GM12878 (cell line): ENCODE results near the gene GINS1. TPM values are rescaled to one million over a fixed set of nuclear protein-coding genes. Genes with fewer than 3 reads are reported as not detected.

Source experiments
- ATAC-seq: fragments of 200-7000 bp; cut with Tn5 transposase; 3 replicates; pipeline ENCODE4 v1.9.1; 2020; ENCODE audit warnings: mild to moderate bottlenecking, moderate library complexity
- BruUV-seq: library from RNA; stranded (reverse); fragments of 400-500 nt; replicated peaks from 2 replicates; lab custom pipeline; 2021; lab: Mats Ljungman, UMichigan
- CTCF ChIA-PET: fragments of 300-600 bp; sonication (Branson Sonifier 250); formaldehyde crosslinking; extraction: SDS; loops from one replicate; lab custom pipeline; 2021; ENCODE audit warnings: inconsistent platforms; lab: Yijun Ruan, JAX
- POLR2A ChIA-PET: fragments of 350-600 bp; formaldehyde crosslinking; extraction: SDS; loops from one replicate; lab custom pipeline; 2021; ENCODE audit warnings: inconsistent platforms; lab: Charles Lee
- RAD21 ChIA-PET: fragments of 300-600 bp; sonication (Branson Sonifier 250); formaldehyde crosslinking; loops from one replicate; lab custom pipeline; 2023; ENCODE audit warnings: antibody characterized with exemption; ENCODE audit not compliant: unreplicated experiment; lab: Charles Lee
- SMC1A ChIA-PET: fragments of 300-600 bp; sonication (Branson Sonifier 250); formaldehyde crosslinking; loops from one replicate; lab custom pipeline; 2023; ENCODE audit not compliant: unreplicated experiment, uncharacterized antibody; lab: Charles Lee
- DNase-seq: peaks from one replicate; pipeline ENCODE4 v3.0.0-alpha.2; 2011; ENCODE audit warnings: low read depth, low spot score
- FAIRE-seq: peaks from 3 replicates; lab custom pipeline; 2011; peaks lifted over from hg19 to GRCh38; lab: Jason Lieb, UNC
- H2AFZ ChIP-seq: 2 replicates; pipeline ENCODE4 v1.6.0; 2011; ENCODE audit warnings: low read depth, low read length, control low read depth; ENCODE audit not compliant: control insufficient read depth
- H3K27ac ChIP-seq: 2 replicates; pipeline ENCODE4 v1.5.1; 2011; ENCODE audit warnings: control low read depth; ENCODE audit not compliant: control insufficient read depth, insufficient read depth
- H3K27me3 ChIP-seq, 2 experiments: replicated peaks in 1 of 2; 2 replicates each; pipeline versions ENCODE4 v1.6.0 to v1.6.1; 2011; ENCODE audit warnings: low read length in 1 of 2; ENCODE audit not compliant: control insufficient read depth in 2 of 2, insufficient read depth in 2 of 2
- H3K36me3 ChIP-seq, 2 experiments: 2 replicates each; pipeline ENCODE4 v1.5.1; 2011; ENCODE audit warnings: low read length in 1 of 2; ENCODE audit not compliant: control insufficient read depth in 2 of 2, insufficient read depth in 2 of 2
- H3K4me1 ChIP-seq: 2 replicates; pipeline ENCODE4 v1.6.1; 2011; ENCODE audit warnings: mild to moderate bottlenecking, low read length, moderate library complexity, mixed read lengths; ENCODE audit not compliant: control insufficient read depth, insufficient read depth
- H3K4me2 ChIP-seq: 2 replicates; pipeline ENCODE4 v1.6.0; 2011; ENCODE audit warnings: control low read depth; ENCODE audit not compliant: control insufficient read depth, insufficient read depth
- H3K4me3 ChIP-seq: fragments of 200-600 bp; sonication (generic); 2 replicates; pipeline ENCODE4 v1.5.1; 2016
- H3K79me2 ChIP-seq: 2 replicates; pipeline ENCODE4 v1.6.0; 2011; ENCODE audit warnings: low read length; ENCODE audit not compliant: control insufficient read depth, insufficient read depth
- H3K9ac ChIP-seq: 2 replicates; pipeline ENCODE4 v1.8.0; 2011; ENCODE audit warnings: low read length, control low read depth, mixed read lengths; ENCODE audit not compliant: control insufficient read depth, insufficient read depth
- H3K9me3 ChIP-seq: replicated peaks from 3 replicates; pipeline ENCODE4 v1.5.1; 2011; ENCODE audit warnings: mild to moderate bottlenecking, low read length; ENCODE audit not compliant: control insufficient read depth, insufficient read depth
- H4K20me1 ChIP-seq: 2 replicates; pipeline ENCODE4 v1.6.0; 2011; ENCODE audit not compliant: control insufficient read depth, insufficient read depth
- E2F4 ChIP-seq: IDR thresholded peaks from 2 replicates; pipeline ENCODE4 v1.6.1; 2012; ENCODE audit warnings: low read depth, low read length, improper control_type of control experiment
- RUNX3 ChIP-seq: IDR thresholded peaks from 2 replicates; pipeline ENCODE4 v1.6.1; 2012; ENCODE audit warnings: low read length, inconsistent platforms
- TARDBP ChIP-seq: IDR thresholded peaks from 2 replicates; pipeline ENCODE4 v1.6.1; 2016; ENCODE audit warnings: borderline replicate concordance
- WGBS: methylation state at CpG from one replicate; pipeline ENCODE4 v1.1.6; 2016; ENCODE audit warnings: low lambda C conversion rate; ENCODE audit not compliant: insufficient replicate concordance, insufficient coverage; ENCODE audit errors: missing lambda C conversion rate; 5-methylcytosine and 5-hydroxymethylcytosine counted together
- in situ Hi-C: fragments of 300-500 bp; cut with MboI; formaldehyde crosslinking; loops from 9 replicates; pipeline ENCODE4 v1.14.3; 2018; ENCODE audit warnings: mixed read lengths
- intact Hi-C: fragments of 100-400 bp; cut with micrococcal nuclease; formaldehyde crosslinking; loops from one replicate; pipeline ENCODE4 v1.14.2; 2022; ENCODE audit not compliant: unreplicated experiment
- polyA plus RNA-seq, 11 experiments: library from polyadenylated mRNA; depleted of rRNA in 4 of 11; unstranded in 6 of 11; stranded (reverse) in 5 of 11; fragments of >200 nt; fragmentation: Nextera tagmentation in 4 of 11; fragmentation: Illumina TruSeq in 1 of 11; extraction: Ambion mirVana in 4 of 11; extraction: Trizol in 1 of 11; gene quantifications; 1 replicate in 1 of 11; 2 replicates in 10 of 11; pipeline versions ENCODE4 v1.2.1 to v1.2.3, GENCODE V29; 2011 to 2016; ENCODE audit warnings: inconsistent platforms in 2 of 11, missing spikeins in 2 of 11, low read depth in 1 of 11
- total RNA-seq, 4 experiments: library from RNA; depleted of rRNA in 3 of 4; stranded (reverse); fragments of >200 nt in 3 of 4; fragmentation: Illumina TruSeq in 1 of 4; extraction: Trizol in 1 of 4; gene quantifications; 2 replicates each; pipeline versions ENCODE4 v1.2.1 to v1.2.3, GENCODE V29; 2013 to 2021

Gene GINS1
- total and polyA plus RNA-seq, 10 of the 15 experiments (the other 5 are each of a cell fraction or from before 2014, with no cell fraction given): 13.0 to 44.6 (median 30.3) TPM

GRCh38 chr20:25495189-25495824 lies 87.8 kb downstream of the GINS1 start (continued):
- TF ChIP-seq E2F4: no peak
- TF ChIP-seq TARDBP: no peak

GRCh38 chr20:25496165-25496967 lies 88.9 kb downstream of the GINS1 start:
- POLR2A ChIA-PET: no interaction called here
- Histone ChIP-seq H3K27ac (no peak overlapping the region), H3K9me3 (no peaks in the 10 kb centered on the region), H3K79me2 (no peaks in the 10 kb centered on the region), H3K4me2 (no peak overlapping the region), H3K27me3 (no peaks in the 10 kb centered on the region), H3K4me1 (no peaks in the 10 kb centered on the region), H3K9ac (no peak overlapping the region), H3K4me3 (no peak overlapping the region), H3K36me3 (no peaks in the 10 kb centered on the region), H4K20me1 (no peaks in the 10 kb centered on the region), H2AFZ (no peak overlapping the region)
- RAD21 ChIA-PET: no interaction called here
- ATAC-seq (no peak), FAIRE-seq (no peak), DNase-seq (no peak)
- intact Hi-C loops (no loop called here), in situ Hi-C loops (no loop called here)
- 35% methylated on average over 14 of the region's 14 CpGs for WGBS
- SMC1A ChIA-PET: no interaction called here
- TF ChIP-seq RUNX3: no peak
- BruUV-seq: no TSS peak
- CTCF ChIA-PET: no interaction called here
